K562 (cell line): Measurements from ENCODE around the gene DNAH17.

Source experiments
- MAFG ChIP-seq: fragments of 450-650 bp; conservative IDR thresholded peaks from 2 replicates; pipeline ENCODE4 v1.6.1; 2016; ENCODE audit warnings: missing genetic modification characterization, missing compliant biosample characterization
- SIN3B ChIP-seq: fragments of 450-650 bp; IDR thresholded peaks from 2 replicates; pipeline ENCODE4 v1.6.1; 2017; ENCODE audit warnings: low read depth, mild to moderate bottlenecking, moderate library complexity
- SP1 ChIP-seq: sonication (generic); formaldehyde crosslinking; IDR thresholded peaks from 2 replicates; pipeline ENCODE4 v1.8.1; 2022; ENCODE audit warnings: mild to moderate bottlenecking, missing genetic modification reagents
- TCF7L2 ChIP-seq: fragments of 150-350 bp; IDR thresholded peaks from 2 replicates; pipeline ENCODE4 v1.6.1; 2016; ENCODE audit warnings: low read depth, mild to moderate bottlenecking, low read length, moderate library complexity
- ZFP36 ChIP-seq: fragments of 150-350 bp; IDR thresholded peaks from 2 replicates; pipeline ENCODE4 v1.6.1; 2018; ENCODE audit warnings: low read length, low read depth; ENCODE audit not compliant: partially characterized antibody
- TF ChIP-seq, protein P1 (sequence below): fragments of 450-650 bp; IDR thresholded peaks from 2 replicates; pipeline ENCODE4 v1.6.1; 2018; ENCODE audit not compliant: partially characterized antibody

- TF ChIP-seq ZFP36 = no peak
- no peak for TF ChIP-seq SIN3B
- TF ChIP-seq, protein P1, sequence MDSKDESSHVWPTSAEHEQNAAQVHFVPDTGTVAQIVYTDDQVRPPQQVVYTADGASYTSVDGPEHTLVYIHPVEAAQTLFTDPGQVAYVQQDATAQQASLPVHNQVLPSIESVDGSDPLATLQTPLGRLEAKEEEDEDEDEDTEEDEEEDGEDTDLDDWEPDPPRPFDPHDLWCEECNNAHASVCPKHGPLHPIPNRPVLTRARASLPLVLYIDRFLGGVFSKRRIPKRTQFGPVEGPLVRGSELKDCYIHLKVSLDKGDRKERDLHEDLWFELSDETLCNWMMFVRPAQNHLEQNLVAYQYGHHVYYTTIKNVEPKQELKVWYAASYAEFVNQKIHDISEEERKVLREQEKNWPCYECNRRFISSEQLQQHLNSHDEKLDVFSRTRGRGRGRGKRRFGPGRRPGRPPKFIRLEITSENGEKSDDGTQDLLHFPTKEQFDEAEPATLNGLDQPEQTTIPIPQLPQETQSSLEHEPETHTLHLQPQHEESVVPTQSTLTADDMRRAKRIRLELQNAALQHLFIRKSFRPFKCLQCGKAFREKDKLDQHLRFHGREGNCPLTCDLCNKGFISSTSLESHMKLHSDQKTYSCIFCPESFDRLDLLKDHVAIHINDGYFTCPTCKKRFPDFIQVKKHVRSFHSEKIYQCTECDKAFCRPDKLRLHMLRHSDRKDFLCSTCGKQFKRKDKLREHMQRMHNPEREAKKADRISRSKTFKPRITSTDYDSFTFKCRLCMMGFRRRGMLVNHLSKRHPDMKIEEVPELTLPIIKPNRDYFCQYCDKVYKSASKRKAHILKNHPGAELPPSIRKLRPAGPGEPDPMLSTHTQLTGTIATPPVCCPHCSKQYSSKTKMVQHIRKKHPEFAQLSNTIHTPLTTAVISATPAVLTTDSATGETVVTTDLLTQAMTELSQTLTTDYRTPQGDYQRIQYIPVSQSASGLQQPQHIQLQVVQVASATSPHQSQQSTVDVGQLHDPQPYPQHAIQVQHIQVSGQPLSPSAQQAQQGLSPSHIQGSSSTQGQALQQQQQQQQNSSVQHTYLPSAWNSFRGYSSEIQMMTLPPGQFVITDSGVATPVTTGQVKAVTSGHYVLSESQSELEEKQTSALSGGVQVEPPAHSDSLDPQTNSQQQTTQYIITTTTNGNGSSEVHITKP = no peak
- no peak for TF ChIP-seq SP1 (CRISPR knock-in tag)
- TF ChIP-seq TCF7L2 = no peak
- TF ChIP-seq MAFG (tag) = no peak
Observed at GRCh38 chr17:78451753-78452152, 125.4 kb downstream of the DNAH17 start.
